HEK293 (cell line): ENCODE measurements around the gene CD101.
A peak's percentile ranks its signal among the peaks of the same experiment; 100 is the strongest.

Experiments used
- BCL11A ChIP-seq: fragments of 450-650 bp; formaldehyde crosslinking; IDR thresholded peaks from 2 replicates; pipeline ENCODE4 v1.5.1; 2016; ENCODE audit warnings: low read depth, missing biosample characterization, missing genetic modification characterization
- BCL6B ChIP-seq: fragments of 450-650 bp; formaldehyde crosslinking; IDR thresholded peaks from 2 replicates; pipeline ENCODE4 v1.5.1; 2017; ENCODE audit warnings: missing biosample characterization, missing genetic modification characterization
- GLIS2 ChIP-seq: fragments of 450-650 bp; formaldehyde crosslinking; IDR thresholded peaks from 2 replicates; pipeline ENCODE4 v1.5.1; 2016; ENCODE audit warnings: missing biosample characterization, missing genetic modification characterization
- KLF10 ChIP-seq: fragments of 450-650 bp; IDR thresholded peaks from 2 replicates; pipeline ENCODE4 v1.5.1; 2018; ENCODE audit warnings: missing biosample characterization, mild to moderate bottlenecking, missing genetic modification characterization
- PRDM10 ChIP-seq: fragments of 450-650 bp; formaldehyde crosslinking; IDR thresholded peaks from 2 replicates; pipeline ENCODE4 v1.5.1; 2016; ENCODE audit warnings: missing biosample characterization, missing genetic modification characterization
- RBAK ChIP-seq: fragments of 450-650 bp; formaldehyde crosslinking; IDR thresholded peaks from 2 replicates; pipeline ENCODE4 v1.5.1; 2016; ENCODE audit warnings: missing biosample characterization, missing genetic modification characterization
- SP3 ChIP-seq: fragments of 450-650 bp; formaldehyde crosslinking; IDR thresholded peaks from 2 replicates; pipeline ENCODE4 v1.5.1; 2016; ENCODE audit warnings: missing biosample characterization, missing genetic modification characterization
- YY1 ChIP-seq: fragments of 450-650 bp; formaldehyde crosslinking; IDR thresholded peaks from 2 replicates; pipeline ENCODE4 v1.5.1; 2018; ENCODE audit warnings: missing biosample characterization, missing genetic modification characterization
- ZBTB49 ChIP-seq: fragments of 450-650 bp; formaldehyde crosslinking; IDR thresholded peaks from 2 replicates; pipeline ENCODE4 v1.5.1; 2016; ENCODE audit warnings: missing biosample characterization, missing genetic modification characterization, low read depth
- ZFP37 ChIP-seq: fragments of 450-650 bp; formaldehyde crosslinking; IDR thresholded peaks from 2 replicates; pipeline ENCODE4 v1.5.1; 2016; ENCODE audit warnings: missing biosample characterization, missing genetic modification characterization
- ZFP41 ChIP-seq: fragments of 450-650 bp; formaldehyde crosslinking; IDR thresholded peaks from 2 replicates; pipeline ENCODE4 v1.5.1; 2016; ENCODE audit warnings: missing biosample characterization, missing genetic modification characterization, borderline replicate concordance
- ZNF133 ChIP-seq: fragments of 450-650 bp; formaldehyde crosslinking; IDR thresholded peaks from 2 replicates; pipeline ENCODE4 v1.5.1; 2016; ENCODE audit warnings: missing biosample characterization, missing genetic modification characterization
- ZNF138 ChIP-seq: fragments of 450-650 bp; formaldehyde crosslinking; IDR thresholded peaks from 2 replicates; pipeline ENCODE4 v1.5.1; 2016; ENCODE audit warnings: missing biosample characterization, missing genetic modification characterization, borderline replicate concordance
- ZNF221 ChIP-seq: fragments of 450-650 bp; formaldehyde crosslinking; IDR thresholded peaks from 2 replicates; pipeline ENCODE4 v1.5.1; 2017; ENCODE audit warnings: missing biosample characterization, missing genetic modification characterization, borderline replicate concordance
- ZNF239 ChIP-seq: fragments of 450-650 bp; formaldehyde crosslinking; IDR thresholded peaks from 2 replicates; pipeline ENCODE4 v1.5.1; 2016; ENCODE audit warnings: missing biosample characterization, missing genetic modification characterization
- ZNF280D ChIP-seq: fragments of 450-650 bp; formaldehyde crosslinking; IDR thresholded peaks from 2 replicates; pipeline ENCODE4 v1.5.1; 2016; ENCODE audit warnings: missing biosample characterization, missing genetic modification characterization
- ZNF292 ChIP-seq: fragments of 450-650 bp; formaldehyde crosslinking; IDR thresholded peaks from 2 replicates; pipeline ENCODE4 v1.5.1; 2016; ENCODE audit warnings: low read depth, missing biosample characterization, missing genetic modification characterization, borderline replicate concordance
- ZNF362 ChIP-seq: fragments of 450-650 bp; formaldehyde crosslinking; IDR thresholded peaks from 2 replicates; pipeline ENCODE4 v1.5.1; 2016; ENCODE audit warnings: missing biosample characterization, missing genetic modification characterization
- ZNF544 ChIP-seq: fragments of 450-650 bp; formaldehyde crosslinking; IDR thresholded peaks from 2 replicates; pipeline ENCODE4 v1.5.0; 2017; ENCODE audit warnings: missing biosample characterization, missing genetic modification characterization
- ZNF560 ChIP-seq: fragments of 450-650 bp; formaldehyde crosslinking; IDR thresholded peaks from 2 replicates; pipeline ENCODE4 v1.5.1; 2017; ENCODE audit warnings: missing biosample characterization, missing genetic modification characterization, borderline replicate concordance
- ZNF658 ChIP-seq: fragments of 450-650 bp; formaldehyde crosslinking; IDR thresholded peaks from 2 replicates; pipeline ENCODE4; 2016; ENCODE audit warnings: missing biosample characterization, missing genetic modification characterization
- ZNF776 ChIP-seq: fragments of 450-650 bp; formaldehyde crosslinking; IDR thresholded peaks from 2 replicates; pipeline ENCODE4 v1.5.0; 2017; ENCODE audit warnings: missing biosample characterization, missing genetic modification characterization, borderline replicate concordance
- ZSCAN30 ChIP-seq: fragments of 450-650 bp; IDR thresholded peaks from 2 replicates; pipeline ENCODE4 v1.5.1; 2018; ENCODE audit warnings: missing biosample characterization, mild to moderate bottlenecking, missing genetic modification characterization, moderate library complexity
- ZSCAN5A ChIP-seq: fragments of 450-650 bp; formaldehyde crosslinking; IDR thresholded peaks from 2 replicates; pipeline ENCODE4 v1.5.1; 2016; ENCODE audit warnings: missing biosample characterization, missing genetic modification characterization
- TF ChIP-seq, protein P1 (sequence below): IDR thresholded peaks from 2 replicates; pipeline ENCODE4 v1.6.1; 2011; ENCODE audit warnings: mild to moderate bottlenecking, low read depth, low read length, borderline replicate concordance

The CD101 gene

GRCh38 chr1:117059678-117060440, 58.3 kb downstream of the CD101 start, which contains the start of gene TTF2 (continued):
- TF ChIP-seq ZNF239 (tag by site-specific recombination) (no peak), GLIS2 (tag by site-specific recombination) (peak; percentile 99), BCL11A (tag by site-specific recombination) (no peak; the same call in 1 of the 2 replicates), ZNF658 (no peak), ZSCAN30 (tag by site-specific recombination) (peak; percentile 85; the same call in 1 of the 2 replicates), ZNF776 (tag by site-specific recombination) (no peak), SP3 (tag by site-specific recombination) (peak; percentile 99), ZSCAN5A (no peak), ZNF560 (no peak), BCL6B (tag by site-specific recombination) (no peak), YY1 (tag by site-specific recombination) (peak; percentile 47; the same call in 1 of the 2 replicates), ZFP41 (tag by site-specific recombination) (no peak), ZNF544 (tag by site-specific recombination) (no peak), ZNF221 (tag by site-specific recombination) (no peak), RBAK (tag by site-specific recombination) (no peak), ZNF133 (tag by site-specific recombination) (no peak), ZNF292 (tag by site-specific recombination) (no peak), ZNF362 (tag by site-specific recombination) (no peak), ZNF138 (tag by site-specific recombination) (no peak), ZNF280D (tag by site-specific recombination) (no peak), PRDM10 (tag by site-specific recombination) (peak; percentile 53), ZBTB49 (tag by site-specific recombination) (no peak), KLF10 (tag by site-specific recombination) (no peak; the same call in 1 of the 2 replicates), ZFP37 (tag by site-specific recombination) (peak; percentile 90)
- TF ChIP-seq, protein P1, sequence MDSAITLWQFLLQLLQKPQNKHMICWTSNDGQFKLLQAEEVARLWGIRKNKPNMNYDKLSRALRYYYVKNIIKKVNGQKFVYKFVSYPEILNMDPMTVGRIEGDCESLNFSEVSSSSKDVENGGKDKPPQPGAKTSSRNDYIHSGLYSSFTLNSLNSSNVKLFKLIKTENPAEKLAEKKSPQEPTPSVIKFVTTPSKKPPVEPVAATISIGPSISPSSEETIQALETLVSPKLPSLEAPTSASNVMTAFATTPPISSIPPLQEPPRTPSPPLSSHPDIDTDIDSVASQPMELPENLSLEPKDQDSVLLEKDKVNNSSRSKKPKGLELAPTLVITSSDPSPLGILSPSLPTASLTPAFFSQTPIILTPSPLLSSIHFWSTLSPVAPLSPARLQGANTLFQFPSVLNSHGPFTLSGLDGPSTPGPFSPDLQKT, result no peak
